ENCODE results near the gene SNCG. TPM values are rescaled to one million over a fixed set of nuclear protein-coding genes. Genes with fewer than 3 reads are reported as not detected.
"Not testable (repeated sequence)": the region's sequence is repeated elsewhere in the genome, so short reads cannot be mapped to it uniquely, and the experiment has no call there.

The SNCG gene
- total RNA-seq, 2 experiments from 2014 or later: not detected

DNA sequence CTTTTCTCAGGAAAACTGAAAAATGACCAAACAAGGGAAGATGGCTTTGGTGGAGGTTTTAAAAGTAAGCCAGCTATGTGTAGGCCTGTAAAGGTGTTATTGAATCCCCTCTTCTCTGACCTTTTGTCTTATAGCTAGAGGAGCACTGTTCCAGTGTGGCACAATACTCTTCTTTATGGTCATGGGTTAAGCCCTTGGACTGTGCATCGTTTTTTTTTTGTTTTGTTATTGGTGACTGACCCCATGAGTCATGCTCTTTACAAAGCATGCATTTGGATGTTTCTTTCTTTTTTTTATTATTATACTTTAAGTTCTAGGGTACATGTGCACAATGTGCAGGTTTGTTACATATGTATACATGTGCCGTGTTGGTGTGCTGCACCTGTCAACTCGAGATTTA lies 42.1 kb downstream of the SNCG start:
- CTCF ChIA-PET (ENCODE audit: unreplicated experiment): no interaction called here
- no peaks in the 10 kb centered on the region for H3K36me3 ChIP-seq (ENCODE audit: insufficient read depth, low read length)

DNA sequence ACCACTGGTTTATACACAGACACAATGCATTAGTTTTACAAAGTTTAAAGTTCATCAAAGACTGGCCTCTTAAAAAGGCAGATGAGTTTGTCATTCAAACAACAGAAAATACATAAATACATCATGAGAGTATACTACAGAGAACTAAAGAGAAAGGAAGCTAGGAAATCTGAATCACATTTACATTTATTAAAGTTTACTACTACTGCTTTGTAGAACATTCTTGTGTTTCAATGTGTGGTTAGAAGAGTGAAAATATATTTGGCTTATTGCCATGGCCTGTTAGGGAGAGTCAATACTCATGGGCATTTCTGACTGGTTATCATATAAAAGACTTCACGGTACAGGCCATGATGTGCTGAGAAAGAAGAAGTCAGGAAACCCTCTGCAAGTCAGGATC lies 48.7 kb downstream of the SNCG start:
- DNase-seq (ENCODE audit: low spot score); H3K79me2 ChIP-seq (ENCODE audit: insufficient read depth, low read depth, low read length); POLR2A ChIA-PET; H3K4me2 ChIP-seq (ENCODE audit: low read length); H3K4me3 ChIP-seq (ENCODE audit: low read depth, low read length, poor library complexity, severe bottlenecking); H3K27ac ChIP-seq (ENCODE audit: low read depth, low read length, poor library complexity, severe bottlenecking); BruUV-seq (replicated peaks); H3K9me2 ChIP-seq (ENCODE audit: insufficient read depth, low read length); H4K20me1 ChIP-seq (ENCODE audit: insufficient read depth, low read length); CTCF ChIA-PET (ENCODE audit: unreplicated experiment); H3K36me3 ChIP-seq (ENCODE audit: insufficient read depth, low read length); H3K9me3 ChIP-seq (ENCODE audit: low read length); H2AFZ ChIP-seq (ENCODE audit: low read length); intact Hi-C loops (cut with micrococcal nuclease; ENCODE audit: unreplicated experiment); H3K4me1 ChIP-seq (ENCODE audit: insufficient read depth, low read length, poor library complexity, severe bottlenecking): not testable (repeated sequence)

More for the DNA sequence above, 42.1 kb downstream of the SNCG start:
- Histone ChIP-seq H3K9me3 (ENCODE audit: low read length) (no peaks in the 10 kb centered on the region), H3K9me2 (ENCODE audit: insufficient read depth, low read length) (no peaks in the 10 kb centered on the region), H3K4me1 (ENCODE audit: insufficient read depth, low read length, poor library complexity, severe bottlenecking) (no peaks in the 10 kb centered on the region), H3K4me3 (ENCODE audit: low read depth, low read length, poor library complexity, severe bottlenecking) (no peak overlapping the region), H3K27ac (ENCODE audit: low read depth, low read length, poor library complexity, severe bottlenecking) (no peak overlapping the region), H4K20me1 (ENCODE audit: insufficient read depth, low read length) (no peaks in the 10 kb centered on the region), H2AFZ (ENCODE audit: low read length) (no peak overlapping the region), H3K79me2 (ENCODE audit: insufficient read depth, low read depth, low read length) (no peaks in the 10 kb centered on the region), H3K4me2 (ENCODE audit: low read length) (no peak overlapping the region)
- POLR2A ChIA-PET: no interaction called here
- BruUV-seq (replicated peaks): no TSS peak
- TF ChIP-seq EZH2phosphoT487 (IDR thresholded peaks at IDR 0.05; ENCODE audit: borderline replicate concordance, low read depth, low read length): no peak
- TF ChIP-seq, protein P1, sequence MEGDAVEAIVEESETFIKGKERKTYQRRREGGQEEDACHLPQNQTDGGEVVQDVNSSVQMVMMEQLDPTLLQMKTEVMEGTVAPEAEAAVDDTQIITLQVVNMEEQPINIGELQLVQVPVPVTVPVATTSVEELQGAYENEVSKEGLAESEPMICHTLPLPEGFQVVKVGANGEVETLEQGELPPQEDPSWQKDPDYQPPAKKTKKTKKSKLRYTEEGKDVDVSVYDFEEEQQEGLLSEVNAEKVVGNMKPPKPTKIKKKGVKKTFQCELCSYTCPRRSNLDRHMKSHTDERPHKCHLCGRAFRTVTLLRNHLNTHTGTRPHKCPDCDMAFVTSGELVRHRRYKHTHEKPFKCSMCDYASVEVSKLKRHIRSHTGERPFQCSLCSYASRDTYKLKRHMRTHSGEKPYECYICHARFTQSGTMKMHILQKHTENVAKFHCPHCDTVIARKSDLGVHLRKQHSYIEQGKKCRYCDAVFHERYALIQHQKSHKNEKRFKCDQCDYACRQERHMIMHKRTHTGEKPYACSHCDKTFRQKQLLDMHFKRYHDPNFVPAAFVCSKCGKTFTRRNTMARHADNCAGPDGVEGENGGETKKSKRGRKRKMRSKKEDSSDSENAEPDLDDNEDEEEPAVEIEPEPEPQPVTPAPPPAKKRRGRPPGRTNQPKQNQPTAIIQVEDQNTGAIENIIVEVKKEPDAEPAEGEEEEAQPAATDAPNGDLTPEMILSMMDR (conservative IDR thresholded peaks at IDR 0.05; ENCODE audit: low read length): no peak
- intact Hi-C loops (cut with micrococcal nuclease; ENCODE audit: unreplicated experiment): no loop called here
- DNase-seq (ENCODE audit: low spot score): no peak

DNA sequence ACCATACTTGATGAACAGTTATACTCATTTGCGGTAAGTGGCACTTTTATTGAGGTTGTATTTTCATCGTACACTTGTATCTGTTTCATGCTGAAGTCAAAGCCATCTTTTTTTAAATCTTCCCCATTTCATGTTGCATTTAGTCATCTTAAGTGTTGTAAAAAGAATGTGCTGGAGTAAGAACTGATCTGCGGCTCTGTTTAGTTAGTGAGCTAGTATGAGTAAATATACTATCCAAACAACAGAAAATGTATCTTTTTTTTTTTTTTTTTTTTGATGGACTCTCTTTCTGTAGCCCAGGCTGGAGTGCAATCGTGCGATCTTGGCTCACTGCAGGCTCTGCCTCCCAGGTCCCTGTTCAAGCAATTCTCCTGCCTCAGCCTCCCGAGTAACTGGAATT lies 49.3 kb downstream of the SNCG start:
- H3K27ac ChIP-seq (ENCODE audit: low read depth, low read length, poor library complexity, severe bottlenecking); CTCF ChIA-PET (ENCODE audit: unreplicated experiment): not testable (repeated sequence)

DNA sequence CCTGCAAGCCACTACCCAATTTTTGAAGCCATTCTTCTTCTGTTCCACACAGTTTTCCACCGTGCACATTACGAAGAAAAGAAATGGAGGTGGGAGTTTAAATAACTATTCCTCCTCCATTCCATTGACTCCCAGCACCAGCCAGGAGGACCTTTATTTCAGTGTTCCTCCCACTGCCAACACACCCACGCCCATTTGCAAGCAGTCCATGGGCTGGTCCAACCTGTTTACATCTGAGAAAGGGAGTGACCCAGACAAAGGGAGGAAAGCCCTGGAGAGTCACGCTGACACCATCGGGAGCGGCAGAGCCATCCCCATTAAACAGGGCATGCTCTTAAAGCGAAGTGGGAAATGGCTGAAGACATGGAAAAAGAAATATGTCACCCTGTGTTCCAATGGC lies 49.9 kb downstream of the SNCG start:
- intact Hi-C loops (cut with micrococcal nuclease; ENCODE audit: unreplicated experiment); H3K36me3 ChIP-seq (ENCODE audit: insufficient read depth, low read length); H3K9me3 ChIP-seq (ENCODE audit: low read length); H3K4me2 ChIP-seq (ENCODE audit: low read length); H3K4me1 ChIP-seq (ENCODE audit: insufficient read depth, low read length, poor library complexity, severe bottlenecking); H3K79me2 ChIP-seq (ENCODE audit: insufficient read depth, low read depth, low read length); H3K27ac ChIP-seq (ENCODE audit: low read depth, low read length, poor library complexity, severe bottlenecking); BruUV-seq (replicated peaks); H2AFZ ChIP-seq (ENCODE audit: low read length); H3K9me2 ChIP-seq (ENCODE audit: insufficient read depth, low read length); H4K20me1 ChIP-seq (ENCODE audit: insufficient read depth, low read length); CTCF ChIA-PET (ENCODE audit: unreplicated experiment); H3K4me3 ChIP-seq (ENCODE audit: low read depth, low read length, poor library complexity, severe bottlenecking); DNase-seq (ENCODE audit: low spot score); POLR2A ChIA-PET: not testable (repeated sequence)

More for the DNA sequence above, 49.3 kb downstream of the SNCG start:
- H4K20me1 ChIP-seq (ENCODE audit: insufficient read depth, low read length); H3K9me3 ChIP-seq (ENCODE audit: low read length); POLR2A ChIA-PET; H3K9me2 ChIP-seq (ENCODE audit: insufficient read depth, low read length); H3K79me2 ChIP-seq (ENCODE audit: insufficient read depth, low read depth, low read length); H3K4me2 ChIP-seq (ENCODE audit: low read length); intact Hi-C loops (cut with micrococcal nuclease; ENCODE audit: unreplicated experiment); H2AFZ ChIP-seq (ENCODE audit: low read length); H3K4me3 ChIP-seq (ENCODE audit: low read depth, low read length, poor library complexity, severe bottlenecking); DNase-seq (ENCODE audit: low spot score); H3K4me1 ChIP-seq (ENCODE audit: insufficient read depth, low read length, poor library complexity, severe bottlenecking); H3K36me3 ChIP-seq (ENCODE audit: insufficient read depth, low read length); BruUV-seq (replicated peaks): not testable (repeated sequence)

DNA sequence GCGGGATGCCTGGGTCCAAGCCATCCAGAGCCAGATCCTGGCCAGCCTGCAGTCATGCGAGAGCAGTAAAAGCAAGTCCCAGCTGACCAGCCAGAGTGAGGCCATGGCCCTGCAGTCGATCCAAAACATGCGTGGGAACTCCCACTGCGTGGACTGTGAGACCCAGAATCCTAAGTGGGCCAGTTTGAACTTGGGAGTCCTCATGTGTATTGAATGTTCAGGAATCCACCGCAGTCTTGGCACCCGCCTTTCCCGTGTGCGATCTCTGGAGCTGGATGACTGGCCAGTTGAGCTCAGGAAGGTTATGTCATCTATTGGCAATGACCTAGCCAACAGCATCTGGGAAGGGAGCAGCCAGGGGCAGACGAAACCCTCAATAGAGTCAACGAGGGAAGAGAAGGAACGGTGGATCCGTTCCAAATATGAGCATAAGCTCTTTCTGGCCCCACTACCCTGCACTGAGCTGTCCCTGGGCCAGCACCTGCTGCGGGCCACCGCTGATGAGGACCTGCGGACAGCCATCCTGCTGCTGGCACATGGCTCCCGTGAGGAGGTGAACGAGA lies 50.8 kb downstream of the SNCG start:
- H3K4me1 ChIP-seq (ENCODE audit: insufficient read depth, low read length, poor library complexity, severe bottlenecking); H4K20me1 ChIP-seq (ENCODE audit: insufficient read depth, low read length); H3K9me3 ChIP-seq (ENCODE audit: low read length); DNase-seq (ENCODE audit: low spot score); H3K4me2 ChIP-seq (ENCODE audit: low read length); H3K9me2 ChIP-seq (ENCODE audit: insufficient read depth, low read length); BruUV-seq (replicated peaks); H3K36me3 ChIP-seq (ENCODE audit: insufficient read depth, low read length); intact Hi-C loops (cut with micrococcal nuclease; ENCODE audit: unreplicated experiment); H3K79me2 ChIP-seq (ENCODE audit: insufficient read depth, low read depth, low read length); H3K27ac ChIP-seq (ENCODE audit: low read depth, low read length, poor library complexity, severe bottlenecking); H3K4me3 ChIP-seq (ENCODE audit: low read depth, low read length, poor library complexity, severe bottlenecking); POLR2A ChIA-PET; H2AFZ ChIP-seq (ENCODE audit: low read length); CTCF ChIA-PET (ENCODE audit: unreplicated experiment): not testable (repeated sequence)
